Right lobe of liver (tissue), 6 donors: ENCODE measurements around the gene PNP. TPM values are rescaled to one million over a fixed set of nuclear protein-coding genes. Genes with fewer than 3 reads are reported as not detected.

Experiments
- ATAC-seq, 4 donors: fragments of 200-7000 bp; cut with Tn5 transposase; one replicate each; pipeline ENCODE4 v1.9.1; 2020; ENCODE audit warnings: mild to moderate bottlenecking in 4 of 4, moderate library complexity in 4 of 4
- DNase-seq, 3 donors: peaks; one replicate each; pipeline ENCODE4 v3.0.0-alpha.2; 2020
- H3K27ac ChIP-seq, 3 donors: fragments of 200-600 bp; one replicate each; pipeline ENCODE4 v1.8.0; 2022
- H3K27me3 ChIP-seq, 2 donors: fragments of 200-600 bp; one replicate each; pipeline ENCODE4 v1.8.0; 2022
- H3K36me3 ChIP-seq, 4 donors: fragments of 200-600 bp; sonication (generic) in 1 of 4; one replicate each; pipeline versions ENCODE4 v1.5.1 to v1.8.0; 2017 to 2022; ENCODE audit warnings: control low read depth in 1 of 4
- H3K4me1 ChIP-seq, 4 donors: fragments of 200-600 bp; sonication (generic) in 1 of 4; one replicate each; pipeline versions ENCODE4 v1.5.1 to v1.8.0; 2017 to 2022; ENCODE audit warnings: control low read depth in 1 of 4
- H3K4me3 ChIP-seq, 3 donors: fragments of 200-600 bp; one replicate each; pipeline ENCODE4 v1.8.0; 2022
- H3K9me3 ChIP-seq, 4 donors: fragments of 200-600 bp; sonication (generic) in 1 of 4; one replicate each; pipeline versions ENCODE4 v1.5.1 to v1.8.0; 2017 to 2022; ENCODE audit warnings: control low read depth in 1 of 4
- CTCF ChIP-seq, 4 donors: fragments of 200-600 bp in 3 of 4; fragments of 450-650 bp in 1 of 4; IDR thresholded peaks; one replicate each; pipeline versions ENCODE4 v1.5.1 to v1.8.0; 2016 to 2022; ENCODE audit warnings: antibody characterized with exemption in 4 of 4, mild to moderate bottlenecking in 2 of 4
- POLR2A ChIP-seq: fragments of 450-650 bp; IDR thresholded peaks from one replicate; pipeline ENCODE4 v1.6.1; 2017; ENCODE audit warnings: antibody characterized with exemption, mild to moderate bottlenecking
- WGBS: methylation state at CpG from one replicate; pipeline ENCODE4 v1.1.6; 2018; ENCODE audit warnings: low coverage, low lambda C conversion rate; ENCODE audit not compliant: insufficient coverage; ENCODE audit errors: missing lambda C conversion rate; 5-methylcytosine and 5-hydroxymethylcytosine counted together
- intact Hi-C, 2 donors: fragments of 100-400 bp; cut with DNase I; formaldehyde crosslinking; loops; one replicate each; pipeline versions ENCODE4 v1.11.2 to v1.14.1; 2022
- total RNA-seq, 6 experiments: library from RNA; depleted of rRNA in 2 of 6; stranded (reverse); fragments of >200 nt in 2 of 6; fragmentation: NEBNext Ultra II Directional in 3 of 6; extraction: Animal tissue kit (Norgen Biotek cat#: 25700) in 3 of 6; gene quantifications; one replicate each; pipeline versions ENCODE4 v1.1.0 to v1.2.4, GENCODE V29; 2016 to 2023
- donor health status: DM: no; HTN: yes; CAD: no.
- donor health status: DM: no; HTN: no; CAD: no.
- donor health status: DM: no; HTN: no; CAD: no.
- donor health status: DM: no; HTN: yes; CAD: no.
- donor health status: DM: no; HTN: yes; CAD: no.

Gene PNP
- total RNA-seq, 6 experiments from 2014 or later, result 22.1 to 48.9 (median 30.9) TPM

GRCh38 chr14:20454516-20455354 is 14.5 kb upstream of the PNP start, which contains the start of the genes APEX1 and OSGEP:
TSS of gene APEX1 (plus strand) at chr14:20455226. CDS start at chr14:20455646, 420 bp downstream.
TSS of gene OSGEP (minus strand) at chr14:20454812. CDS start at chr14:20454683, 129 bp downstream.
- Histone ChIP-seq H3K4me3 (peak within 1 kb of the TSS; percentile 69 to 81 (median 71)), H3K27ac (peak within 1 kb of the TSS; percentile 78 to 89 (median 80)), H3K27me3 (no peaks in the 10 kb centered on the region), H3K36me3 (peaks cover 0 to 60% (median 19%) of the 10 kb centered on the region in 4 donors), H3K9me3 (no peaks in the 10 kb centered on the region), H3K4me1 (peaks cover 0 to 17% (median 8%) of the 10 kb centered on the region in 4 donors)
- TF ChIP-seq CTCF (IDR thresholded peaks at IDR 0.05), result no peak
- TF ChIP-seq POLR2A, result peak; percentile 79
- DNase-seq, result peak; percentile 98 to 99 (median 98)
- under 1% methylated on average over 34 of the region's 56 CpGs for WGBS
- intact Hi-C loops, result no loop called here
- ATAC-seq, result peak; percentile 94 to 97 (median 95)

- Histone ChIP-seq H3K4me1 (peaks cover 0 to 25% (median 12%) of the 10 kb centered on the region in 4 donors), H3K4me3 (peak overlapping the region; percentile 69 to 81 (median 71)), H3K9me3 (no peaks in the 10 kb centered on the region), H3K27me3 (no peaks in the 10 kb centered on the region), H3K36me3 (peaks cover 0 to 53% (median 14%) of the 10 kb centered on the region in 4 donors), H3K27ac (peak overlapping the region; percentile 78 to 89 (median 80))
- DNase-seq (peak in 1 of 3 donors; percentile 52), ATAC-seq (peak; percentile 55 to 74 (median 69))
- TF ChIP-seq POLR2A, result no peak
- no peak for TF ChIP-seq CTCF (IDR thresholded peaks at IDR 0.05)
- intact Hi-C loops, result no loop called here
- whole genome bisulfite sequencing, result 3% methylated on average over 36 of the region's 39 CpGs
Observed at GRCh38 chr14:20455355-20456300, 13.6 kb upstream of the PNP start.

GRCh38 chr14:20456971-20457370 is 12.2 kb upstream of the PNP start:
- WGBS, result 50% methylated on average over 11 of the region's 13 CpGs
- Histone ChIP-seq H3K4me1 (peaks cover 0 to 27% (median 12%) of the 10 kb centered on the region in 4 donors), H3K36me3 (peaks cover 0 to 41% (median 14%) of the 10 kb centered on the region in 4 donors)

More at GRCh38 chr14:20456971-20457370, 12.2 kb upstream of the PNP start:
- H3K4me3 ChIP-seq, result no peak overlapping the region
- TF ChIP-seq POLR2A, result no peak
- TF ChIP-seq CTCF (IDR thresholded peaks at IDR 0.05), result no peak
- no peaks in the 10 kb centered on the region for H3K27me3 ChIP-seq
- no peaks in the 10 kb centered on the region for H3K9me3 ChIP-seq
- intact Hi-C loops, result no loop called here
- ATAC-seq (no peak), DNase-seq (no peak)
- H3K27ac ChIP-seq, result no peak overlapping the region
